ENCODE results near the gene LRPAP1.
"Not testable (repeated sequence)": the region's sequence is repeated elsewhere in the genome, so short reads cannot be mapped to it uniquely, and the experiment has no call there.

LRPAP1 gene, protein sequence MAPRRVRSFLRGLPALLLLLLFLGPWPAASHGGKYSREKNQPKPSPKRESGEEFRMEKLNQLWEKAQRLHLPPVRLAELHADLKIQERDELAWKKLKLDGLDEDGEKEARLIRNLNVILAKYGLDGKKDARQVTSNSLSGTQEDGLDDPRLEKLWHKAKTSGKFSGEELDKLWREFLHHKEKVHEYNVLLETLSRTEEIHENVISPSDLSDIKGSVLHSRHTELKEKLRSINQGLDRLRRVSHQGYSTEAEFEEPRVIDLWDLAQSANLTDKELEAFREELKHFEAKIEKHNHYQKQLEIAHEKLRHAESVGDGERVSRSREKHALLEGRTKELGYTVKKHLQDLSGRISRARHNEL

DNA sequence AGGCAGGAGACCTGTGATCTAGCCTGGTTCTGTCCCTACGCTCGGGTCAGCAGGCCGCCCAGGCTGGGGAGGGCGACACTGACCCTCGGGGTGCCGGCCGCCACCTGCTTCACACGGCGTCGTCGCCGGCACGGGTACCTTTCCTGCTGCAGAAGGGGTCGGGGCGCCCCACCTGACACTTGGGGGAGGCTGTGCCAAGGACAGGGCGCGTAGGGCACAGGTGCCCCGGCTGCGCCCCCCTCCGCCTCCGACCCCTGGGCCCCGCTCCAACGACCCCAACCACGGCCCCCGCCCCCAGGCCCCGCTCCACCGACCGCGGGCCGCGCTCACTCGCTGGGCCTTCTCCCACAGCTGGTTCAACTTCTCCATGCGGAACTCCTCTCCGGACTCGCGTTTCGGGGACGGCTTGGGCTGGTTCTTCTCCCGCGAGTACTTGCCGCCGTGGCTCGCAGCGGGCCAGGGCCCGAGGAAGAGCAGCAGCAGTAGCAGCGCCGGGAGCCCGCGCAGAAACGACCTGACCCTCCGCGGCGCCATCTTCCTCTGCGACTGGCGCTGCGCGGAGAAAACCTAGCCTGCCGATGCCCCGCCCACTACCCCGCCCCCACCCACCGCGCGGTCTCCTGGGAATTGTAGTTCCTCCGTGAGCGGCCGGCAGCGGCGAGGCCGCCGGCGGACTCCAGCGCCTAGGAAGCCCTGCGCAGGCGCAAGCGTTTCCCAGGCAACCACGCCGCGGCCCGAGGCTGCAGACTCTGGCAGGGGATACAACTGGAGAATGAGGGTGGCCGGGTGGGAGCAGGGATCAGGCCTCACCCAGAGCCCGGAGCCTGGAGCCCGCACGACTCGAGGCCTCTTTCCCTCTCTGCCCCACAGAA, at the start of gene LRPAP1:
Gene LRPAP1 (minus strand): TSS at position 544 of the 872 bp plus-strand sequence. CDS start 10 bp downstream, at position 534.
- peak; percentile 89 for DNase-seq

DNA sequence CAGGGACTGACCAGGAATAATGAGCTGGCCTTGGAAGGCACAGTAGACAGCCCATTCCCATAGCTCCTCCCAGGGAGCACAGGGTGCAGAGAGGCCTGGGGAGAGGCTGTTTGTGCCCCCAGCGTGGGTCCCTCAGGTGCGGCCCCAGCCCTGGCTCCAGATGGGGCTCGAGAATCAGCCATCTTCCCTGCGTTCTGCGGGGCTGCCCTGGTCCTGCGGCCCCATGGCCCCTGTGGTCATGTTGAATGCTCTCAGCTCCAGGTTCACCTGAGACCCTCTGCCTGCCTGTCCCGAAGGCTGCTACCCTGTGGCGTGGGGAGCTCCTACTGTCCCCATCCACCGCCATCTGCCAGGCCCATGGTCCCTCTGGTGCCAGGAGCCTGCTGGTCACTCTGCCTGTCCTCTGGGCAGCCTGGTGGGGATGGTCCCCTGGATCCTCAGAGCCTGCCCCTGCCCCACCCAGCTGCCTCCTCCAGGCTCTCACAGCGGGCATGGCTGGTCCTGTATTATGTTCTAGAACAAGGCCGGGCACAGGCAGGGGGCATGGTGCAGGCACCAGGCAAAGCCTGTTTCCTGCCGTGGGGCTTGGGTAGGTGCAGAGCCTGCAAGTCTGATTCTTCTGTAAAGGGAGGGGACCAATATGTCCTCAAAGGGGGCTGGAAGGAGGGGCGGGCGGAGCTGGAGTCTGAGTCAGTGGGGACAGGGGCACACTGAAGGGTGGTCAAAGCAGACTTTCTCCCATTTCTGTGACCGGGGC, 49.3 kb upstream of the LRPAP1 start:
- not testable (repeated sequence) for DNase-seq

DNA sequence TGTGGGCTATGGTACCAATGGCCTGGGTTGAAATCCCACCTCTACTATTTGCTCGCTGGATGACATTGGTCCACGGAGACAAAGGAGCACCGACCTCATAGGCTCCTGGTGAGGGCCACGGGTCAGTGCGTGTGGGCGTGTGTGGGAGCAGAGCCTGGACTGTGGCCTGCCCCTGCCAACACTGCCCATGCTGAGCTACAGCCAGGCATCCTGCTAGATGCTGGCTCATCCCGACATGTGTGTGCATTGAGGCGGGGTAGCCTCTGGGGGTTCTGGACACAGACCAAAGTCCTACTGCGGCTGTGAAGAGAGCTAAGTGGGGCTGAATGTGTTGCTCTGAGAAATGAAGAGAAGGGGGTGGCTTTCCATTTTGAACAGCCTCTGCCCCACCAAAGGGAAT, 48.6 kb upstream of the LRPAP1 start:
- DNase-seq = not testable (repeated sequence)

DNA sequence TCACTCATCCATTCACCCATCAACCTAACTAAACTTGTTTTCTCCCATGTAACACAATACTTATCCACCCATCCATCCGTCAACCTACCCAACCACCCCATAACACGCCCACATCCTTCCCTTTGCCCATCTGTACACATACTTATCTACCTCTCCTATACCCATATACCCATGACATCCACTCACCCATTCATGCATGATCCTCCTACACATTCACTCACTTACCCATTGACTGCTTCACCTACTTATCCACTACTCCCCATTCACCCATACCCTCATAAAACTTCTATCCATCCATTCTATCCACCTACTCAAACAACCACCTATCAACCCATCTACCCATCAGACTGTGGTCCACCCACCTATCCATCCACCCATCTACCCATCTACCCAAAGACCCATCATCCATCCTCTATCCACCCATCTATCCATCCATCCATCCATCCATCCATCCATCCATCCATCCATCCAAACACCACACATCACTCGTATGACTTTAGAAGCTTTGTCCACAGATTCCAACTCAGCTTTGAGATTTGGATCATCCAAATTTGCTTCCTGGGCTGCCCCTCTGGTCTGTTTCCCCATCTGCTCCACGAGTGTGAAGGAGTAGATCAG, 46.4 kb upstream of the LRPAP1 start:
- not testable (repeated sequence) for DNase-seq

DNA sequence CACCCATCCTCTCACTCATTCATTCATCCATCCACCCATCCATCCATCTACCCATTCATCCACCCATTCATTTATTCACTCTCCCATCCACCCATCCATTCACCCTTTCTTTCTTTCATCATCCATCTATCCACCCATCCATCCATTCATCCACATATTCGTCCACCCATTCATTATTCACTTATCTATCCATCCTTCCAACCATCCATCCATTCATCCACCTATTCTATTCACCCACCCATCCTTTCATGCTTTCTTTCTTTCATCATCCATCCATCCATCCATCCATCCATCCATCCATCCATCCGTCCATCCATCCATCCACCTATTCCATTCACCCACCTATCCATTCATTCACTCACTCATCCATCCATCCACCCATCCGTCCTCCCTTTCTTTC, 45.8 kb upstream of the LRPAP1 start:
- not testable (repeated sequence) for DNase-seq

DNA sequence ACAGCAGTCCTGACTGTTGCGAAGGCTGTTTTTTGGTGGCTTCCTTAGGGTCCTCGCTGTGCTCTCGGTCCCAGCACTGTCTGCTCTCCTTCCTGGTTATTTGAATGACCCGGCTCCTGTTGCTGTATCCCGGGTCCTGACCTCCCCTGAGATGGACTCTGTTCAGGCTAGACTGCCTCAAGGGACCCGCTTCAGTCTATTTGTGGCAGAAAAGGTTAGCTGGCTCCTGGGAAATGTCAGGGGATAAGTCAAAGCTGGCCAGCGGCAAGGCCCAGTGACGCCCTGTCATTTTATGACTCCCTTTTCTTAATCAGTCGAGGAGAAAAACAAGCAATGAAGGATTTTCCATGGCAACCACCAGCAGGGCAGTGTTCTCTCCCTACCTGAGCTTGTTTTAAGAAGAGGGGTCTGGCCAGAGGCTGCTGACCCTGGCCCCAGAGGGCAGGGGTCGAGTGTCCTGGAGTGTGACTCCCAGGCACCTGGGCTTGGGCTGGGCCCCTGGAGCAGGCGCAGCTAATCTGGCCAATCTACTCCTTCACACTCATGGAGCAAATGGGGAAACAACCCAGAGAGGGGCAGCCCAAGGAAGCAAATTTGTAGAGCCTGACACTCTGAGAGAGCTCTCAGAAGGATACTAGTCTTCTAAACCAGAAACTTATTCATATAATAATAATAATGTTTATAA, 45.1 kb upstream of the LRPAP1 start:
- not testable (repeated sequence) for DNase-seq

DNA sequence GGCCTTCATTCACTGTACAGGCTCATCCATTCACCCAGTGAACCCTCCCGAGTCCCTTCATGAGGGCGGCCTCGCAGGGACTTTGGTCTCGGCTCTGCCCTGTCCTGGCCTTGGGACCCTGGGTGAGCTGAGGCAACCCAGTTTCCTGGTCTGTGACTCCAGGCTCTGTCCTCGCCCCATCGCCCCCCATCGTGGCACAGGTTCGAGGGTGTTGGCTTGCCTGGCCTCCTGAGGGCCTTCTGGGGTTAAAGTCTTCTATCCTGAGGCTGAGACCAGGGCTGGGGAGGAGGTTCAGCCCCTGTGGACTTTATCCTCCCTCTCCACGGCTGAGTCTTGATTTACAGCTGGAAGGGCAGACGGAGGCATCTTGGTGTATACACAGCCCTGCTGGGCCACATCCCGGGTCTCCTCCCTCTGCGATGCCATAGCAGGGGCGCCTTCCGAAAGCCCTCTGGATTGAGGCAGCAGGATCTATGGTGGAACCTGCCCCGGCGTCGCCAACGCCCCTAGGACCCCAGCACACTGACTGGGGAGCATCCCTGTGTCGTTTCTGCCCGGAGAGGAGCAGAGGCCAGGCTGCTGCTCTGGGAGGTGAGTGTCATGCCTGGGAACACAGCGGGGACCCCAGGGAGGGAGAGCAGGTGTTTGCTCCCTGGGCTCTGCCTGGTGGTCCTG, 44.4 kb upstream of the LRPAP1 start:
- not testable (repeated sequence) for DNase-seq

DNA sequence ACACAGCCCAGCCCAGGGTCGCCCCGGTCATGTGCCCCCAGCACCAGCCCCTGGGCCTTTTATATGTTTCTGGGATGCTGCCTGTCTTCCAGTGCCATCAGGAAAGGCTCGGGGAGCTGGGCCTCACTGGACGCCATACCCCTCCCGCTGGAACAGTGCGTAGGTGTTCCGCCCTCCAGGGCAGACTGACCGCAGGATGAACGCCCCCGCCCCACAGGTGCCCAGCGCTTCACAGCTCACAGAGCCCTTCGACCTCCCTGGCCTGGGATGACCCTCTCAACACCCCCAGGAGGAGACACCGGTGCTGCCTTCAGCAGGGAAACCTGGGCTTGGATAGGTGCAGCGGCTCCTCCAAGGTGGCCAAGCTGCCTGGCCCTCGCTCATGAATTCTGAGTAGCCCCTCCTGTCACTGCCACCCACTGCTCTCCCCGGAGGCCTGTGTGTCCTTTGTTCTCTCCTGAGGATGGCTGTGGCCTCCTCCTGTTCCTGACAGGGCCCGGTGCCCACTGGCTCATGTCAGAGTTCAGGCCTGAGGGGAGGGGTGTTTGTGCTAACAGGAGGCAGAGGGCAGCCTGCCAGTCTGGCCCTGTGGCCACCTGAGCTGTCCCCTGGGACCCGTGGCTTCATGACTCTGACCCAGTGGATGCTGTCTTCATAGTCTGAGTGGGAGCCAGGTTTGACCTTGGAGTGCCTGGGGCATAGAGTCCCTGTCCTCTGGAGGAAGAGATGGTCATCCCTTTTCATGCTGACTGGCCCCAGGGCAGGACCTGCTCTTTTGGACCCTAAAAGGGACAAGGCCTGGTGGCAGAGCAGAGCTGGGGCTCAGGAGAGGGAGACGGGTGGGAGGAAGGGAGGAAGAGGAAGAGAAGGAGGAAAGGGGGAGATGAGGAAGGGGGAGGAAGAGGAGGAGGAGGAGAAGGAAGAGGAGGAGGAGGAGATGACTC, 43.5 kb upstream of the LRPAP1 start:
- not testable (repeated sequence) for DNase-seq

DNA sequence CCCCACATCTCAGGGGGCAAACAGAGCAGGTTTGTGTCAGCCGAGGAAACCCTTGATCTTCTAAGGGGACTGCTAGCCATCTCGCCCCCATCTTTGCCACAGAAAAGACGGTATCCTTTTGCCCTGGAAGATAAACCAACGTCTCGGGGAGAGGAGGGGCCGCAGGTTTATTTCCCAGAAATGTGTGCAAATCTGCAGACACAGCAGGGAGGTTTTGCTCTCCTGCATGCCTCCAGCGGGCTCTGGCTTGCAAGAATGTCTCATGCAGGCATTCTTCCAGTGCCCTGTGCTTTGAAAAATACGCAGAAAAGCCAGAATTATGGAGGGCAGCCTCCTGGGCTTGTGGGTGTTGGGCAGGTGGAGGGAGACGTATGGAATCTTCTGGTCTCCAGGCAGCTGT, 42.6 kb upstream of the LRPAP1 start:
- not testable (repeated sequence) for DNase-seq

DNA sequence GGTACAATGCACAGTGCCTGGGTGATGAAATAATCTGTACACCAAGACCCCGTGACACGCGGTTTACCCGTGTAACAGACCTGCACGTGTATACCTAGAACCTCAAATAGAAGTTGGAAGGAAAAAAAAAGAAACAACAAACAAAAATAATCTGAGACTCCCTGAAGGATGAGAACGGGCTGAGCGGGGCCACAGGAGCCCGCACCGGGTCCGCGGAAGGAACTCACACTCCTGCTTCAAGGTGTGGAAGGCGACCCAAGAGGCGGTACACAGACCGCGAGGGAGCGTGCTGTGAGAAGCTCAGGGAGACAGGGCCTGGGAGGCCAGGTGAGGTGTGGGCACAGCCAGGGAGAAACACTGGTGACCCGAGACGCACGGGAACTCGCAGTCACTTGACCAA, 42.1 kb upstream of the LRPAP1 start:
- DNase-seq = not testable (repeated sequence)

DNA sequence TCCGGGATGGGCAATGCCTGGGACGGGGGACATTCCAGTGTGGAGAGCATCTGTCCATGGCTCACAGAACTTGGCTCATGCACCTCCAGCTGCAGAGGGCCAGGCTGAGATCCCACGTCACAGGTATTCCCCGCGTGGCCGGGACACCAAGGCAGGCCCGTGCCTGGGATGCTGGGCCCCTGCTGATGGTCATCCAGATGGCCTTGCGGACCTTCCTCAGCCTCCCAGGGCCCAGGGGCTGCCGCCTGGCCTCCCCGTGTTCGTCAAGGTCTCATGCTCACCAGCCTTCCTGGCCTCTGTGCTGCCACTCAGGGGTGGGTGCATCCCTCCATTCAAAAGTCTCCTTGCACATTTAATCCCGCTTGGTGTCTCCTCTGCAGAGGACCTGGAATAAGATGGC, 40.9 kb upstream of the LRPAP1 start:
- DNase-seq = no peak

DNA sequence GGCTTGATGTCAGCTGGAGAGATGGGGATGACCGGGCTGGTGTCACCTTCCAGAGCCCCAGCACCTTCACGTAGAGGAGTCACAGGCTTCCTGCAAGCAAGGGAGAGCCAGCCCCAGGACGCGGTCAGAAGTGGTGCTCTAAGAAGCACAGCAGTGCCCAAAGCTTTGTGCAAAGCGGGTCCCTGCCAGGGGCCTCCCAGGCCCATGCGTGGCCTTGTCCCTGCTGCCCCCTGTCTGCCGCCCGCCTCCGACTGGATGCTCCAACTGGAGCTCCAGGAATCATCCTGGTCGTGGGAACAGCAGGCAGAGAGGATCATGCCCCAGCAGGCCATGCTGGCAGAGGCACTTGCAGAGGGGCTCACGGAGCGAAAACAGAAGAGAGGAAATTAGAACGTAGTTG, 40.1 kb upstream of the LRPAP1 start:
- no peak for DNase-seq

DNA sequence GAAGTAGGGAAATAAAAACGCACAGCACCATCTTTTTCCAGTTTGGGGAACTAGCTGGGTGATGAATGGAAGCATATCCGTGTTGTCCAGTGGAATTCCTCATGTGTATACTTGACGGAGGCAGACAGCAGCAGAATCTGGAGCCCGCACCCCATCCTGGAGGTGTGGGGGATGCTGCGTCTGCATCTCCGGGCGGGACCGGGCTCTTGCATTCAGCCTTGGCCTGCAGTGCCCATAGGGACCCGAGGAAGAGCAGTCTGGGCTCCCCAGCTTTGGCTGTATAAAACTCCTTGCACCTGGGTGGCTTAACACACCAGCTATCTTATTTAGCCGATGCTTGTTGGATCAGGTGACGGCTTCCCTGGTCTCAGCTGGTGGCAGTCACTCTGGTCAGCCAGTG, 39.7 kb upstream of the LRPAP1 start:
- no peak for DNase-seq

DNA sequence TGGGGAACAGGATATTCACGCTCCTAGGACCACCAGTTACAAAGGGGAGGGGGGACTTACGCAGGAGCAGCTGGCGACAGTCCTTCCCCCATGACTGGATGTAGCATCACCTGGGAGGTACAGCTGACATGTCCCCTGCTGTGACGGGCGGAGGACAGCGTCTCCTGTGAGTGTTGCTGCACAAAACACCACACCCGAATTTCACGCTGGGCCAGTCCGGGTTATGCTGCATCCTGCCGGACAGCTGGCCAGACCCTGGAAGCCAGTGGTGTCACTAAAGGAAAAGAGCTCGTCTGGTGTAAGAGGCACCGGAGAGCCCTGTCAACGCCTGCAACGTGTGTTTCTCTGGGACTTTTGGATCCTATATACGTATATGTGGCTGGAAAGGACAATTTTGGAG, 38.7 kb upstream of the LRPAP1 start:
- not testable (repeated sequence) for DNase-seq

DNA sequence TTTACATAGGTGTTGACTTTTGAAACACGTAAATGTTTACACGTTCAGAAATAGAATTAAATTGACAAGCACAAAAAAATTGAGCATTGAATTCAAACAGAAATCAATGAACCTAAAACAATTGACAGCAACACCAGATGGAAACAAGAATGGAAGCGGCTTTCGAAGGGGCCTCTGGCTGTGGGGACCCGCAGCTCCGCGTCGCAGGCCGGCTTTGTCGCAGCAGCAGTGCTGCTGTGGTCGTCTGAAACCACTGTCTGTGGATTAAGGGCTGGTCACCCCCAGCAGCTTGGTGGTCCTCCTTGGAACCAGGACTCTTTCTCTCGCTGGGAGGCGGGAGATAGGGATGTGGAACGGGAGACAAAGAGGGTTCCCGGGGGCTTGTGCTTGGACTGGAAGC, 37.4 kb upstream of the LRPAP1 start:
- DNase-seq = not testable (repeated sequence)

DNA sequence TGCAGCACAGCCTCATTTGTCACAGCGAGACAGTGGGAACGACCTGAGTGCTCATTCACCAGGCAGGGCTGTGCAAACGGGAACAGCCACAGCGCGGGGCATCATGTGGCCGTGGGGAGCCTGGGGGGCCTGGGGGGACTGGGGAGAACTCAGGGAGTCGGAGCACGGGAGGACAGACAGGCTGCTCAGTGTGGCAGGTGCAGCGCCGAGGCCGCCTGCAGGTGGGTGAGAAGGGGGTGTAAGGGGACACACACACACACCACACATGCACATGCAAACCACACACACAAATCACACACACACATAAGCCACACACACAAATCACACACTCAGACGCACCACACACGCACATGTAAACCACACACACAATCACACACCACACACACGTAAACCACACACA, 34.5 kb upstream of the LRPAP1 start:
- not testable (repeated sequence) for DNase-seq

DNA sequence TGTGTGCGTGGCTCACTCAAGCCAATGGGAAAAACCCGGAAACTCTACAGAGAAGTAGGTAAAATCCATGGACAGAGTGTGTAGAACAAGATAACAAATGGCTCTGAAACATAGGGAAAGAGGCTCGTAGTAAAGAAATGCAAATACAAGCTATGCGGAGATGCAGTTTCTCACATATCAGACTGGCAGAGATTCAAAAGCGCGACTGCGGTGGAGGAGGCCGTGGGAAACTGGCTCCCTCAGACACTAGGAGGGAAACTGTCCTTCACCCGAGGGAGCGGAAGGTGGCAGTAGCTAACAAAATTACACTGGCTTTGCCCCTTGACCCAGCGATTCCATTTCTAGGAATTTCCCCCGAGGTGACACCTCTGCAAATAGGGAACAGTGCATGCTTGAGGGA, 34.1 kb upstream of the LRPAP1 start:
- not testable (repeated sequence) for DNase-seq

DNA sequence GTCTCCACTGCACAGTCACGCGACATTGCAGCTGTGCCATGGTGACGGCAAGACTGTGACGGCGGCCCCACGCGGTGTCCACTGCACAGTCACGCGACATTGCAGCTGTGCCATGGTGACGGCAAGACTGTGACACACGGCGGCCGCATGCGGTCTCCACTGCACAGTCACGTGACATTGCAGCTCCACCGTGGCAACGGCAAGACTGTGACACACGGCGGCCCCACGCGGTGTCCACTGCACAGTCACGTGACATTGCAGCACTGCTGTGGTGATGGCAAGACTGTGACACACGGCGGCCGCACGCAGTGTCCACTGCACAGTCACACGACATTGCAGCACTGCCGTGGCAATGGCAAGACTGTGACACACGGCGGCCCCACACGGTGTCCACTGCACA, 32.7 kb upstream of the LRPAP1 start:
- DNase-seq = not testable (repeated sequence)

DNA sequence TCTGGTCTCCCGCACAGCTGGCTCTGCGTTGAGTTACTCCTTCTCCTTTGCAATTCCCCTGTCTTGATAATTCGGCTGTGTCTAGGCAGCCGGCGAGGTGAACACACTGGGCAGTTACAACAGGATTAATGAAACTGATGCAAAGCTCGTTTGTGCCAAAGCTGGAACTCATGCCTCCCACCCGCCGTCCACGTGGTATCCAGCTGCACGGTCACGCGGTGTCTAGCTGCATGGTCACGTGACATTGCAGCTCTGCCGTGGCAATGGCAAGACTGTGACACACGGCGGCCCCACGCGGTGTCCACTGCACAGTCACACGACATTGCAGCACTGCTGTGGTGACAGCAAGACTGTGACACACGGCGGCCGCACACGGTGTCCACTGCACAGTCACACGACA, 31.2 kb upstream of the LRPAP1 start:
- DNase-seq = no peak

DNA sequence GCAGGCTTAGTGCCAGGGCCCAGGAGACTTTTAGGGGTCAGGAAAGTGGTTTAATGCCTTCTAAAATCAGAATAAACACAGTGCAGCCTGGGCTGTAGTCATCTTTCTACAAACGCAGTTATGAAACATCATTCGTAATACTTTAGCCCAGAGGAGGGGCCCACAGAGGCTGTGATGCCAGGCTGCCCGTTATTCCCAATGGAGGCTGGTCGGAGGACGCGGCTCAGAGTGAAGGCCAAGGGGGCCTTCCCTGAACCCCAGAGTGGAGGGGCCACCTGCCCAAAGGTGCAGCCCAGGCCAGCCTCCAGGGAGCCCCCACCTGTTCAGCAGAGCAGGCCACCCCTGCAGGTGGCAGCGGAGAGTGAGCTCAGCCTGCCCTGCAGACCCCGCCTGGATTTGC, 29.9 kb upstream of the LRPAP1 start:
- DNase-seq = not testable (repeated sequence)
